Peyer's patch (tissue), 4 donors: ENCODE results near the gene IRF8.

Experiments used
- CTCF ChIP-seq, 6 experiments: fragments of 450-650 bp in 4 of 6; fragments of 200-600 bp in 2 of 6; sonication (generic) in 1 of 6; IDR thresholded peaks; one replicate each; pipeline ENCODE4 v1.5.1; 2017 to 2019; ENCODE audit warnings: antibody characterized with exemption in 6 of 6, mild to moderate bottlenecking in 3 of 6, moderate library complexity in 1 of 6
- POLR2A ChIP-seq, 2 donors: fragments of 450-650 bp; IDR thresholded peaks; one replicate each; pipeline ENCODE4 v1.5.1; 2017; ENCODE audit warnings: antibody characterized with exemption in 2 of 2, mild to moderate bottlenecking in 2 of 2, moderate library complexity in 2 of 2

GRCh38 chr16:85921026-85921425 is 22.1 kb downstream of the IRF8 start:
- TF ChIP-seq CTCF (IDR thresholded peaks at IDR 0.05) (no peak), POLR2A (IDR thresholded peaks at IDR 0.05) (no peak)
